K562 (cell line): ENCODE measurements around the gene UQCRFS1. TPM values are rescaled to one million over a fixed set of nuclear protein-coding genes. Genes with fewer than 3 reads are reported as not detected.
A peak's percentile ranks its signal among the peaks of the same experiment; 100 is the strongest.

Experiments used
- ATAC-seq: fragments of 200-7000 bp; cut with Tn5 transposase; 3 replicates; pipeline ENCODE4 v1.9.1; 2020; ENCODE audit warnings: moderate library complexity
- BruUV-seq: library from RNA; stranded (reverse); fragments of 400-500 nt; replicated peaks from 2 replicates; lab custom pipeline; 2021; lab: Mats Ljungman, UMichigan
- CTCF ChIA-PET: fragments of 300-600 bp; formaldehyde crosslinking; extraction: SDS; loops from one replicate; lab custom pipeline; 2021; ENCODE audit warnings: low intra/inter-chr PET ratio; lab: Yijun Ruan, JAX
- POLR2A ChIA-PET: fragments of 300-600, 350-650 bp; sonication (Branson Sonifier 250); formaldehyde crosslinking; extraction: SDS; loops from one replicate; lab custom pipeline; 2021; ENCODE audit warnings: antibody characterized with exemption, inconsistent platforms; lab: Yijun Ruan, JAX
- DNase-seq, 4 experiments: peaks; one replicate each; pipeline versions ENCODE4 v3.0.0 to v3.0.0-alpha.2; 2011 to 2018; ENCODE audit warnings: low spot score in 3 of 4, mixed read lengths in 3 of 4; ENCODE audit errors: extremely low read depth in 1 of 4
- FAIRE-seq: peaks from 2 replicates; lab custom pipeline; 2011; peaks lifted over from hg19 to GRCh38; lab: Jason Lieb, UNC
- H2AFZ ChIP-seq: 2 replicates; pipeline ENCODE4 v1.6.0; 2011; ENCODE audit warnings: low read depth, low read length, control low read depth, inconsistent platforms
- H3K27ac ChIP-seq: fragments of 200-600 bp; 3 replicates; pipeline ENCODE4 v1.8.0; 2011; ENCODE audit warnings: low read depth, mild to moderate bottlenecking, control low read depth, inconsistent platforms, low read length, moderate library complexity, mixed read lengths; ENCODE audit errors: extremely low read depth
- H3K27me3 ChIP-seq, 2 experiments: fragments of 300-600 bp in 1 of 2; 2 replicates in 1 of 2; 3 replicates in 1 of 2; pipeline versions ENCODE4 v1.6.0 to v1.8.0; 2011; ENCODE audit warnings: inconsistent platforms in 2 of 2, low read length in 2 of 2, mild to moderate bottlenecking in 1 of 2, mixed read lengths in 1 of 2, moderate library complexity in 1 of 2; ENCODE audit not compliant: control insufficient read depth in 2 of 2, insufficient read depth in 2 of 2
- H3K36me3 ChIP-seq: fragments of 300-600 bp; 3 replicates; pipeline ENCODE4 v1.8.0; 2011; ENCODE audit warnings: mild to moderate bottlenecking, low read length, inconsistent platforms; ENCODE audit not compliant: control insufficient read depth, insufficient read depth
- H3K4me1 ChIP-seq, 2 experiments: fragments of 200-600 bp in 1 of 2; replicated peaks in 1 of 2; 2 replicates in 1 of 2; 3 replicates in 1 of 2; pipeline versions ENCODE4 v1.5.1 to v1.8.0; 2011; ENCODE audit warnings: inconsistent platforms in 2 of 2, low read length in 2 of 2, mild to moderate bottlenecking in 1 of 2, mixed read lengths in 1 of 2, moderate library complexity in 1 of 2; ENCODE audit not compliant: control insufficient read depth in 2 of 2, insufficient read depth in 2 of 2
- H3K4me2 ChIP-seq: 2 replicates; pipeline ENCODE4 v1.6.1; 2011; ENCODE audit warnings: low read length, control low read depth, inconsistent platforms, mixed read lengths; ENCODE audit not compliant: insufficient read depth
- H3K4me3 ChIP-seq: fragments of 200-600 bp; sonication (generic), shearing (Covaris generic); 2 replicates; pipeline ENCODE4 v1.5.1; 2016; ENCODE audit warnings: control low read depth, inconsistent platforms
- H3K79me2 ChIP-seq: fragments of 200-600 bp; 3 replicates; pipeline ENCODE4 v1.8.0; 2011; ENCODE audit warnings: low read length, inconsistent platforms; ENCODE audit not compliant: control insufficient read depth, insufficient read depth
- H3K9ac ChIP-seq, 2 experiments: 2 replicates each; pipeline versions ENCODE4 v1.6.0 to v1.6.1; 2011; ENCODE audit warnings: low read depth in 2 of 2, low read length in 2 of 2, control low read depth in 1 of 2, inconsistent platforms in 1 of 2, mild to moderate bottlenecking in 1 of 2, mixed read lengths in 1 of 2; ENCODE audit not compliant: insufficient read depth in 1 of 2
- H3K9me1 ChIP-seq: one replicate; pipeline ENCODE4 v1.6.0; 2011; ENCODE audit warnings: inconsistent platforms, mild to moderate bottlenecking, low read length, moderate library complexity; ENCODE audit not compliant: control insufficient read depth, insufficient read depth
- H3K9me3 ChIP-seq: replicated peaks from 2 replicates; pipeline ENCODE4 v1.5.1; 2011; ENCODE audit warnings: low read depth, low read length, inconsistent platforms; ENCODE audit not compliant: control insufficient read depth, insufficient read depth
- H4K20me1 ChIP-seq: replicated peaks from 2 replicates; pipeline ENCODE4 v1.6.1; 2011; ENCODE audit warnings: low read length, inconsistent platforms, mixed read lengths; ENCODE audit not compliant: control insufficient read depth, insufficient read depth
- HINFP ChIP-seq: fragments of 450-650 bp; conservative IDR thresholded peaks from 2 replicates; pipeline ENCODE4 v1.6.1; 2016; ENCODE audit warnings: missing genetic modification characterization, low read depth, mild to moderate bottlenecking, control low read depth, missing compliant biosample characterization
- MEIS2 ChIP-seq: fragments of 450-650 bp; IDR thresholded peaks from 2 replicates; pipeline ENCODE4 v1.6.1; 2014; ENCODE audit warnings: mild to moderate bottlenecking; ENCODE audit not compliant: partially characterized antibody
- PBX2 ChIP-seq, 2 experiments: IDR thresholded peaks in 1 of 2; conservative IDR thresholded peaks in 1 of 2; 2 replicates each; pipeline ENCODE4 v1.6.1; 2016; ENCODE audit warnings: low read depth in 2 of 2, mild to moderate bottlenecking in 1 of 2, missing compliant biosample characterization in 1 of 2, missing genetic modification characterization in 1 of 2, moderate library complexity in 1 of 2
- POLR2A ChIP-seq: fragments of 450-650 bp; conservative IDR thresholded peaks from 2 replicates; pipeline ENCODE4 v1.6.1; 2016
- SMAD1 ChIP-seq: fragments of 150-350 bp; IDR thresholded peaks from 2 replicates; pipeline ENCODE4 v1.6.1; 2014; ENCODE audit warnings: low read length, low read depth; ENCODE audit not compliant: partially characterized antibody
- ZBTB40 ChIP-seq, 2 experiments: fragments of 450-650 bp in 1 of 2; sonication (generic) in 1 of 2; formaldehyde crosslinking in 1 of 2; IDR thresholded peaks; 2 replicates each; pipeline versions ENCODE4 v1.7.1 to v1.9.0; 2016 to 2022; ENCODE audit warnings: inconsistent platforms in 1 of 2, mild to moderate bottlenecking in 1 of 2, missing genetic modification reagents in 1 of 2
- WGBS: fragments of 100-300 bp; shearing (Covaris generic); methylation state at CpG from one replicate; pipeline ENCODE4 v1.1.6; 2016; ENCODE audit warnings: low coverage, mixed read lengths; ENCODE audit not compliant: insufficient coverage; ENCODE audit errors: missing lambda C conversion rate; 5-methylcytosine and 5-hydroxymethylcytosine counted together
- in situ Hi-C: fragments of 300-500 bp; cut with MboI; formaldehyde crosslinking; loops from 4 replicates; pipeline ENCODE4 v1.15.0; 2018; ENCODE audit warnings: inconsistent platforms, mixed read lengths
- intact Hi-C: fragments of 100-400 bp; cut with micrococcal nuclease; formaldehyde crosslinking; loops from 2 replicates; pipeline ENCODE4 v1.14.2; 2022
- polyA plus RNA-seq, 8 experiments: library from polyadenylated mRNA; depleted of rRNA in 4 of 8; stranded (reverse) in 5 of 8; unstranded in 3 of 8; fragments of >200 nt; fragmentation: Nextera tagmentation in 2 of 8; fragmentation: Illumina TruSeq in 1 of 8; extraction: Ambion mirVana in 2 of 8; extraction: Trizol in 1 of 8; gene quantifications; 2 replicates each; pipeline versions ENCODE4 v1.2.1 to v1.2.3, GENCODE V29; 2011 to 2014; ENCODE audit warnings: inconsistent platforms in 1 of 8, missing spikeins in 1 of 8
- total RNA-seq, 7 experiments: library from RNA; depleted of rRNA in 6 of 7; stranded (reverse); fragments of >200 nt in 6 of 7; fragmentation: Illumina TruSeq in 2 of 7; extraction: Trizol in 2 of 7; gene quantifications; 2 replicates each; pipeline versions ENCODE4 v1.2.1 to v1.2.3, GENCODE V29; 2011 to 2021; ENCODE audit warnings: low replicate concordance in 1 of 7

The UQCRFS1 gene
- total and polyA plus RNA-seq, 9 of the 15 experiments (the other 6 are each of a cell fraction or from before 2014, with no cell fraction given), result 10.8 to 110 (median 64.7) TPM

- Histone ChIP-seq H3K4me2 (no peak overlapping the region), H4K20me1 (no peaks in the 10 kb centered on the region), H3K9me3 (no peaks in the 10 kb centered on the region; the same call in 1 of the 2 replicates), H3K4me1 (no peaks in the 10 kb centered on the region), H3K27ac (no peak overlapping the region), H3K27me3 (no peaks in the 10 kb centered on the region), H2AFZ (no peak overlapping the region), H3K9ac (no peak overlapping the region), H3K36me3 (no peaks in the 10 kb centered on the region), H3K79me2 (no peaks in the 10 kb centered on the region), H3K9me1 (no peaks in the 10 kb centered on the region), H3K4me3 (no peak overlapping the region)
- in situ Hi-C loops (no loop called here), intact Hi-C loops (no loop called here)
- no TSS peak for BruUV-seq
- FAIRE-seq (no peak), ATAC-seq (no peak), DNase-seq (no peak)
- POLR2A ChIA-PET, result no interaction called here
- 0% methylated on average over 2 of the region's 2 CpGs for WGBS
- CTCF ChIA-PET, result no interaction called here
- TF ChIP-seq SMAD1, result no peak
- no peak for TF ChIP-seq ZBTB40 (IDR thresholded peaks at IDR 0.05)
- no peak for TF ChIP-seq ZBTB40 (CRISPR knock-in tag; IDR thresholded peaks at IDR 0.05)
- peak; percentile 30 for TF ChIP-seq MEIS2
- no peak for TF ChIP-seq PBX2 (CRISPR knock-in tag; IDR thresholded peaks at IDR 0.05; ENCODE audit: low read depth)
- peak; percentile 54; the same call in 1 of the 2 replicates for TF ChIP-seq PBX2 (tag; conservative IDR thresholded peaks at IDR 0.05; ENCODE audit: low read depth)
- TF ChIP-seq HINFP (tag), result no peak
- no peak for TF ChIP-seq POLR2A
These were observed 35.8 kb downstream of the UQCRFS1 start for GRCh38 chr19:29176981-29177754.
